ENCODE data around the gene TBC1D3B. TPM values are rescaled to one million over a fixed set of nuclear protein-coding genes. Genes with fewer than 3 reads are reported as not detected.

The TBC1D3B gene
- total and polyA plus RNA-seq, 2 donors (not counting 3 experiments of a cell fraction or from before 2014, with no cell fraction given) = 0.81 to 3.3 TPM

- H3K9me3 ChIP-seq (replicated peaks; ENCODE audit: control insufficient read depth, insufficient read depth, low read length) = no peaks in the 10 kb centered on the region
- H3K27me3 ChIP-seq (ENCODE audit: control insufficient read depth in 2 of 2, insufficient read depth in 2 of 2, low read length in 2 of 2) = peaks cover 0 to 8% of the 10 kb centered on the region in 2 experiments
- no peaks in the 10 kb centered on the region for H3K79me2 ChIP-seq (ENCODE audit: control insufficient read depth, insufficient read depth, low read length)
- H4K20me1 ChIP-seq (replicated peaks; ENCODE audit: control insufficient read depth, extremely low read depth, insufficient read depth, low read length) = no peaks in the 10 kb centered on the region
- H3K27ac ChIP-seq (ENCODE audit: insufficient read depth, low read depth, low read length) = no peak overlapping the region
- H3K4me3 ChIP-seq (replicated peaks in 1 of 3; ENCODE audit: insufficient read depth in 1 of 3, low read depth in 1 of 3, low read length in 3 of 3) = no peak overlapping the region
- no peak overlapping the region for H3K9ac ChIP-seq (replicated peaks; ENCODE audit: extremely low read depth, insufficient read depth, low read length)
- ChIA-PET CTCF (interaction anchor here (1.2 to 1.8 kb wide), 2 partner anchors 8 to 163 kb away, joined by 3 to 4 read pairs; no protein-coding TSS in a partner anchor), POLR2A (no interaction called here)
- DNase-seq (ENCODE audit: low read depth, low spot score) (no peak), FAIRE-seq (no peak)
- no TSS peak for BruUV-seq (replicated peaks)
- H3K36me3 ChIP-seq (ENCODE audit: control insufficient read depth in 2 of 2, extremely low read depth in 1 of 2, insufficient read depth in 2 of 2, low read length in 2 of 2) = no peaks in the 10 kb centered on the region
- H3K9me1 ChIP-seq (replicated peaks; ENCODE audit: control insufficient read depth, extremely low read depth, insufficient read depth, low read length) = no peaks in the 10 kb centered on the region
- dilution Hi-C loops (cut with MboI; ENCODE audit: extremely low pct_ligation_motif_present, low sequenced_read_pairs) = no loop called here
- H2AFZ ChIP-seq (ENCODE audit: low read depth, low read length) = no peak overlapping the region
- no peak overlapping the region for H3K4me2 ChIP-seq (ENCODE audit: insufficient read depth, low read length)
- H3K4me1 ChIP-seq (ENCODE audit: control insufficient read depth, extremely low read depth, insufficient read depth, low read length) = no peaks in the 10 kb centered on the region
- TF ChIP-seq MYC (IDR thresholded peaks at IDR 0.05; ENCODE audit: low read depth, low read length) (no peak), MAX (IDR thresholded peaks at IDR 0.05; ENCODE audit: insufficient read depth, insufficient read length) (no peak), POLR2AphosphoS5 (IDR thresholded peaks at IDR 0.05; ENCODE audit: insufficient read depth, low read depth, low read length) (no peak)
- TF ChIP-seq, protein P1, sequence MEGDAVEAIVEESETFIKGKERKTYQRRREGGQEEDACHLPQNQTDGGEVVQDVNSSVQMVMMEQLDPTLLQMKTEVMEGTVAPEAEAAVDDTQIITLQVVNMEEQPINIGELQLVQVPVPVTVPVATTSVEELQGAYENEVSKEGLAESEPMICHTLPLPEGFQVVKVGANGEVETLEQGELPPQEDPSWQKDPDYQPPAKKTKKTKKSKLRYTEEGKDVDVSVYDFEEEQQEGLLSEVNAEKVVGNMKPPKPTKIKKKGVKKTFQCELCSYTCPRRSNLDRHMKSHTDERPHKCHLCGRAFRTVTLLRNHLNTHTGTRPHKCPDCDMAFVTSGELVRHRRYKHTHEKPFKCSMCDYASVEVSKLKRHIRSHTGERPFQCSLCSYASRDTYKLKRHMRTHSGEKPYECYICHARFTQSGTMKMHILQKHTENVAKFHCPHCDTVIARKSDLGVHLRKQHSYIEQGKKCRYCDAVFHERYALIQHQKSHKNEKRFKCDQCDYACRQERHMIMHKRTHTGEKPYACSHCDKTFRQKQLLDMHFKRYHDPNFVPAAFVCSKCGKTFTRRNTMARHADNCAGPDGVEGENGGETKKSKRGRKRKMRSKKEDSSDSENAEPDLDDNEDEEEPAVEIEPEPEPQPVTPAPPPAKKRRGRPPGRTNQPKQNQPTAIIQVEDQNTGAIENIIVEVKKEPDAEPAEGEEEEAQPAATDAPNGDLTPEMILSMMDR (IDR thresholded peaks at IDR 0.05; ENCODE audit: extremely low read depth in 1 of 2, insufficient read depth in 1 of 2, low read depth in 1 of 2, low read length in 2 of 2) = no peak
- intact Hi-C loops (cut with micrococcal nuclease) = no loop called here
Observed at GRCh38 chr17:36132421-36132831, 44.0 kb downstream of the TBC1D3B start.

DNA sequence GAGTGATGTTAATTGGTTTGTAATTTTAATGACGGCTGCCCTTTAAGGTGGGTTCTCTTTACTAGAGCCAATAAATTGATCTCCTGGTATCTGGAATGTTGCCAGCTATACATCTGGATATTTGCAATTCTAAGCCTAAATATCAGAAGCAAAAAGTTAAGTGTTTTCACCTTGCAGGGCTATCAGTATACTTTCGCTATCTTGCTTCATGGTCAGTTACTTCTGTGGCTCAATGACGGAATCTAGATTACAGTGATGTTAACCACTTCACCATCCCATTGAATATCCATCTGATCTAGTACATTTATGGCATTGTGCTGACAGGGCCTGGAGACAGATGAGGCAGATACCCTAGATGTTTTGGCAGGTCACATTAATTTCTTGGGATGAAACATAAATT is 44.5 kb downstream of the TBC1D3B start:
- Histone ChIP-seq H2AFZ (ENCODE audit: low read depth, low read length) (no peak overlapping the region), H4K20me1 (replicated peaks; ENCODE audit: control insufficient read depth, extremely low read depth, insufficient read depth, low read length) (no peaks in the 10 kb centered on the region), H3K79me2 (ENCODE audit: control insufficient read depth, insufficient read depth, low read length) (no peaks in the 10 kb centered on the region), H3K4me3 (replicated peaks in 1 of 3; ENCODE audit: insufficient read depth in 1 of 3, low read depth in 1 of 3, low read length in 3 of 3) (no peak overlapping the region), H3K4me1 (ENCODE audit: control insufficient read depth, extremely low read depth, insufficient read depth, low read length) (no peaks in the 10 kb centered on the region), H3K9ac (replicated peaks; ENCODE audit: extremely low read depth, insufficient read depth, low read length) (no peak overlapping the region), H3K36me3 (ENCODE audit: control insufficient read depth in 2 of 2, extremely low read depth in 1 of 2, insufficient read depth in 2 of 2, low read length in 2 of 2) (no peaks in the 10 kb centered on the region), H3K9me1 (replicated peaks; ENCODE audit: control insufficient read depth, extremely low read depth, insufficient read depth, low read length) (no peaks in the 10 kb centered on the region), H3K27ac (ENCODE audit: insufficient read depth, low read depth, low read length) (no peak overlapping the region), H3K4me2 (ENCODE audit: insufficient read depth, low read length) (no peak overlapping the region), H3K27me3 (ENCODE audit: control insufficient read depth in 2 of 2, insufficient read depth in 2 of 2, low read length in 2 of 2) (peaks cover 0 to 5% of the 10 kb centered on the region in 2 experiments), H3K9me3 (replicated peaks; ENCODE audit: control insufficient read depth, insufficient read depth, low read length) (no peaks in the 10 kb centered on the region)
- no peak for FAIRE-seq
- intact Hi-C loops (cut with micrococcal nuclease) (no loop called here), dilution Hi-C loops (cut with MboI; ENCODE audit: extremely low pct_ligation_motif_present, low sequenced_read_pairs) (no loop called here)
- ChIA-PET CTCF (interaction anchor here (1.2 to 1.8 kb wide), 2 partner anchors 8 to 163 kb away, joined by 3 to 4 read pairs; no protein-coding TSS in a partner anchor), POLR2A (no interaction called here)
- no peak for TF ChIP-seq JUN (IDR thresholded peaks at IDR 0.05; ENCODE audit: borderline replicate concordance, insufficient read depth, insufficient read length, low read depth)
- no peak for TF ChIP-seq FOS (IDR thresholded peaks at IDR 0.05; ENCODE audit: borderline replicate concordance, insufficient read depth, low read length)
- TF ChIP-seq POLR2A (IDR thresholded peaks at IDR 0.05; ENCODE audit: low read depth, low read length) = no peak
- TF ChIP-seq MYC (IDR thresholded peaks at IDR 0.05; ENCODE audit: low read depth, low read length) = no peak
- TF ChIP-seq EZH2 (IDR thresholded peaks at IDR 0.05; ENCODE audit: borderline replicate concordance, low read depth, low read length, severe bottlenecking) = no peak
- TF ChIP-seq POLR2AphosphoS5 (IDR thresholded peaks at IDR 0.05; ENCODE audit: insufficient read depth, low read depth, low read length) = no peak
- DNase-seq (ENCODE audit: low read depth, low spot score) = no peak
- BruUV-seq (replicated peaks) = no TSS peak

Data from endothelial cell of umbilical vein (primary cell).